Adrenal gland (tissue), 19 donors: ENCODE data around the gene SPG7. TPM values are rescaled to one million over a fixed set of nuclear protein-coding genes. Genes with fewer than 3 reads are reported as not detected.

Experiments used
- DNase-seq, 7 donors: peaks; one replicate each; pipeline ENCODE4 v3.0.0-alpha.2; 2019 to 2020
- H3K27ac ChIP-seq, 5 donors: fragments of 200-600 bp; sonication (generic) in 4 of 5; 1 replicate in 3 of 5; 2 replicates in 2 of 5; pipeline versions ENCODE4 v1.5.1 to v1.8.0; 2016 to 2020; ENCODE audit warnings: mild to moderate bottlenecking in 1 of 5
- H3K27me3 ChIP-seq: fragments of 200-600 bp; 2 replicates; pipeline ENCODE4 v1.8.0; 2021
- H3K36me3 ChIP-seq, 2 donors: fragments of 200-600 bp; replicated peaks in 1 of 2; 1 replicate in 1 of 2; 2 replicates in 1 of 2; pipeline versions ENCODE4 v1.5.1 to v1.8.0; 2018 to 2022
- H3K4me1 ChIP-seq, 2 donors: fragments of 200-600 bp; replicated peaks in 1 of 2; 1 replicate in 1 of 2; 2 replicates in 1 of 2; pipeline versions ENCODE4 v1.5.1 to v1.8.0; 2018 to 2021
- H3K4me3 ChIP-seq, 4 donors: fragments of 200-600 bp; sonication (generic) in 3 of 4; one replicate each; pipeline ENCODE4 v1.5.1; 2016 to 2018
- H3K9me3 ChIP-seq, 3 donors: fragments of 200-600 bp; sonication (generic) in 1 of 3; replicated peaks in 1 of 3; 1 replicate in 2 of 3; 2 replicates in 1 of 3; pipeline versions ENCODE4 v1.5.1 to v1.8.0; 2016 to 2021
- CTCF ChIP-seq, 6 experiments: fragments of 450-650 bp in 4 of 6; fragments of 200-600 bp in 2 of 6; sonication (generic) in 1 of 6; IDR thresholded peaks; 1 replicate in 5 of 6; 2 replicates in 1 of 6; pipeline versions ENCODE4 v1.5.1 to v1.8.0; 2016 to 2021; ENCODE audit warnings: antibody characterized with exemption in 6 of 6, mild to moderate bottlenecking in 2 of 6, moderate library complexity in 1 of 6
- POLR2A ChIP-seq, 2 donors: fragments of 450-650 bp; IDR thresholded peaks; one replicate each; pipeline ENCODE4 v1.6.1; 2017; ENCODE audit warnings: antibody characterized with exemption in 2 of 2, mild to moderate bottlenecking in 2 of 2, moderate library complexity in 1 of 2
- WGBS, 4 donors: extraction: QIAGEN DNeasy Blood & Tissue Kit in 2 of 4; methylation state at CpG; one replicate each; pipeline versions ENCODE4 v1.1.5 to v1.1.7; 2013 to 2017; 5-methylcytosine and 5-hydroxymethylcytosine counted together
- intact Hi-C, 2 donors: fragments of 100-400 bp; cut with DNase I; formaldehyde crosslinking; loops; one replicate each; pipeline versions ENCODE4 v1.14.1 to v1.15.0; 2022 to 2023
- long read RNA-seq, 10 donors: library from polyadenylated mRNA in 3 of 10; unstranded in 2 of 10; stranded (forward) in 1 of 10; transcript quantifications; one replicate each; pipeline ENCODE4 v2.0.0 and lab custom pipeline, GENCODE V29; 2021 to 2026
- polyA plus RNA-seq, 3 donors: library from polyadenylated mRNA; stranded (reverse); fragments of 200-250 nt in 2 of 3; fragments of 350-450 nt in 1 of 3; fragmentation: Illumina TruSeq in 1 of 3; extraction: RNeasy Lipid Tissue Mini Kit (QIAGEN cat#74804) in 1 of 3; gene quantifications; one replicate each; pipeline ENCODE4 v1.2.3, GENCODE V29; 2013 to 2014
- total RNA-seq, 9 donors: library from RNA; depleted of rRNA in 4 of 9; stranded (reverse); fragments of >200 nt in 4 of 9; fragments of 120-200 nt in 1 of 9; fragmentation: NEBNext Ultra II Directional in 1 of 9; extraction: Animal tissue kit (Norgen Biotek cat#: 25700) in 1 of 9; gene quantifications; one replicate each; pipeline versions ENCODE4 v1.1.0 to v1.2.4, GENCODE V29; 2013 to 2023
- donor health status: healthy with polysubstance abuse.
- donor health status: Bipolar disorder and iron deficiency.
- donor health status: DM: yes; HTN: yes; CAD: no.
- donor health status: DM: no; HTN: no; CAD: no.
- donor health status: DM: no; HTN: no; CAD: no.
- donor health status: DM: yes; HTN: yes; CAD: no.

The SPG7 gene
- total RNA-seq, result 100 to 1,000 TPM in 8 of 9 donors, 10 to 100 TPM in 1; 91.0 to 246 (median 138) TPM
- polyA plus RNA-seq, result 100 to 1,000 TPM in 2 of 3 donors, 10 to 100 TPM in 1; 57.1 to 250 (median 247) TPM
- long read RNA-seq, donor 1, full-length matches to known transcripts, result 28 of 33 reads
- long read RNA-seq, donor 1, partial matches to known transcripts, result 5 of 33 reads
- long read RNA-seq, donor 1, other reads (novel, unspliced or antisense), result 0 of 33 reads
- long read RNA-seq, donor 2, full-length matches to known transcripts, result 25 of 25 reads
- long read RNA-seq, donor 2, partial matches to known transcripts, result 0 of 25 reads
- long read RNA-seq, donor 2, other reads (novel, unspliced or antisense), result 0 of 25 reads
- long read RNA-seq, donor 3, transcript SPG7-268 (17 exons, 3,359 nt), result major isoform, 5 of 19 reads
- long read RNA-seq, donor 3, partial matches to known transcripts, result 8 of 19 reads
- long read RNA-seq, donor 3, other reads (novel, unspliced or antisense), result 0 of 19 reads
- long read RNA-seq, donor 4, transcript SPG7-268 (17 exons, 3,359 nt), result major isoform, 5 of 17 reads
- long read RNA-seq, donor 4, partial matches to known transcripts, result 9 of 17 reads
- long read RNA-seq, donor 4, other reads (novel, unspliced or antisense), result 1 of 17 reads
- long read RNA-seq, donor 5, full-length matches to known transcripts, result 254 of 296 reads
- long read RNA-seq, donor 5, partial matches to known transcripts, result 21 of 296 reads
- long read RNA-seq, donor 5, other reads (novel, unspliced or antisense), result 21 of 296 reads
- long read RNA-seq, donor 6, full-length matches to known transcripts, result 5 of 10 reads
- long read RNA-seq, donor 6, partial matches to known transcripts, result 3 of 10 reads
- long read RNA-seq, donor 6, other reads (novel, unspliced or antisense), result 2 of 10 reads
- long read RNA-seq, donor 7, full-length matches to known transcripts, result 14 of 19 reads
- long read RNA-seq, donor 7, partial matches to known transcripts, result 5 of 19 reads
- long read RNA-seq, donor 7, other reads (novel, unspliced or antisense), result 0 of 19 reads
- long read RNA-seq, donor 8, full-length matches to known transcripts, result 41 of 58 reads
- long read RNA-seq, donor 8, partial matches to known transcripts, result 17 of 58 reads
- long read RNA-seq, donor 8, other reads (novel, unspliced or antisense), result 0 of 58 reads
- long read RNA-seq, donor 9, full-length matches to known transcripts, result 26 of 26 reads
- long read RNA-seq, donor 9, partial matches to known transcripts, result 0 of 26 reads
- long read RNA-seq, donor 9, other reads (novel, unspliced or antisense), result 0 of 26 reads
- long read RNA-seq, donor 10, full-length matches to known transcripts, result 18 of 18 reads
- long read RNA-seq, donor 10, partial matches to known transcripts, result 0 of 18 reads
- long read RNA-seq, donor 10, other reads (novel, unspliced or antisense), result 0 of 18 reads

GRCh38 chr16:89507834-89508590 is at the start of gene SPG7:
SPG7 (plus strand) TSS chr16:89508403; CDS start chr16:89508418, 15 bp downstream.
- TF ChIP-seq POLR2A (IDR thresholded peaks at IDR 0.05) (peak; percentile 88 to 90), CTCF (IDR thresholded peaks at IDR 0.05) (peak in 1 of 6 experiments; percentile 21)
- intact Hi-C loops, result loop anchor here (5.0 to 10.0 kb wide), 3 partner anchors 176 to 263 kb away; no protein-coding TSS in a partner anchor

GRCh38 chr16:89458551-89458950 is 49.7 kb upstream of the SPG7 start:
- Histone ChIP-seq H3K27ac (no peak overlapping the region), H3K9me3 (no peaks in the 10 kb centered on the region), H3K4me3 (no peak overlapping the region), H3K36me3 (no peaks in the 10 kb centered on the region), H3K27me3 (no peaks in the 10 kb centered on the region), H3K4me1 (peaks cover 14 to 15% of the 10 kb centered on the region in 2 donors)
- DNase-seq, result no peak
- no peak for TF ChIP-seq CTCF (IDR thresholded peaks at IDR 0.05)
- TF ChIP-seq POLR2A (IDR thresholded peaks at IDR 0.05), result no peak
- intact Hi-C loops, result no loop called here
- 76 to 83% (median 76%) methylated on average over 7 of the region's 7 CpGs for WGBS, 4 donors

More at GRCh38 chr16:89507834-89508590, at the start of gene SPG7:
- WGBS, 4 donors, result 0 to 1% (median 0%) methylated on average over 7 to 90 of the region's 90 CpGs; no CpG with 5 or more reads in 1 of the 4 donors
- Histone ChIP-seq H3K4me3 (peak within 1 kb of the TSS; percentile 89 to 94 (median 90)), H3K9me3 (no peaks in the 10 kb centered on the region), H3K4me1 (peaks cover 20 to 40% of the 10 kb centered on the region in 2 donors), H3K27me3 (no peaks in the 10 kb centered on the region), H3K36me3 (peaks cover 0 to 25% of the 10 kb centered on the region in 2 donors), H3K27ac (peak within 1 kb of the TSS; percentile 84 to 96 (median 94))
- DNase-seq, result peak; percentile 69 to 90 (median 83)

DNA sequence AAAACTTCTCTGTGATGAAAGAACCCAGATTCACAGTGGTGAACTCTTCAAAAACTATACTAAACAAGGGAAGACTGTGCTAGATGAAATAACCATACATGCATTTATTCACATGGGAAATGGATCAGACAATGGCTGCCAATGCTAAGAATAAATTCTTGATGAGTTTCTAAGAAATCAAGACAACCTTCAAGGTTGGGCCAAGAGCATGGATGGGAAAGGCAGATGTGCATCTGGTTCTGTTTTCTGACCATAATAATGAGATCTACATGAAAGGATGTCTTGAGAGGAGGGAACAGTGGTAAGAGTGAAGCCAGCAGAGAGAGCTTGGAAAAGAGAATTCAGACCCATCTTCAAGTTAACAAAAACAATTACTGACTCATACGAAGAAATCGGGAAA is 49.2 kb upstream of the SPG7 start:
- Histone ChIP-seq H3K36me3 (no peaks in the 10 kb centered on the region), H3K9me3 (no peaks in the 10 kb centered on the region), H3K4me1 (peaks cover 10 to 11% of the 10 kb centered on the region in 2 donors), H3K27me3 (no peaks in the 10 kb centered on the region), H3K4me3 (no peak overlapping the region), H3K27ac (no peak overlapping the region)
- intact Hi-C loops, result no loop called here
- 78 to 84% (median 81%) methylated on average over 2 of the region's 2 CpGs for WGBS, 4 donors
- DNase-seq, result no peak
- TF ChIP-seq CTCF (IDR thresholded peaks at IDR 0.05), result no peak
- no peak for TF ChIP-seq POLR2A (IDR thresholded peaks at IDR 0.05)
